HFF-Myc (cell line): ENCODE measurements around the gene PRSS33.

Experiments used
- DNase-seq: peaks from one replicate; pipeline ENCODE4 v3.0.0-alpha.2; 2011; ENCODE audit warnings: low read depth; ENCODE audit errors: extremely low read depth
- H3K4me3 ChIP-seq: replicated peaks from 2 replicates; pipeline ENCODE4 v1.5.1; 2011; ENCODE audit warnings: low read depth, mild to moderate bottlenecking, control low read depth, low read length
- CTCF ChIP-seq: IDR thresholded peaks from 2 replicates; pipeline ENCODE4 v1.5.1; 2012; ENCODE audit warnings: mild to moderate bottlenecking, low read depth, low read length, control low read depth; ENCODE audit errors: missing control alignments

PRSS33 gene

GRCh38 chr16:2736476-2737237, 50.7 kb downstream of the PRSS33 start:
- H3K4me3 ChIP-seq = no peak overlapping the region
- DNase-seq = no peak
- no peak for TF ChIP-seq CTCF

- no peak for DNase-seq
- TF ChIP-seq CTCF = no peak
- no peak overlapping the region for H3K4me3 ChIP-seq
Measured at GRCh38 chr16:2734844-2735515, 52.4 kb downstream of the PRSS33 start.
